Panc1 (cell line): ENCODE results near the gene ABCG1. TPM values are rescaled to one million over a fixed set of nuclear protein-coding genes. Genes with fewer than 3 reads are reported as not detected.

Experiments
- ATAC-seq: fragments of 200-7000 bp; cut with Tn5 transposase; 2 replicates; pipeline ENCODE4 v1.9.1; 2020; ENCODE audit warnings: mild to moderate bottlenecking, moderate library complexity
- BruUV-seq: library from RNA; stranded (reverse); fragments of 400-500 nt; replicated peaks from 2 replicates; lab custom pipeline; 2021; lab: Mats Ljungman, UMichigan
- CTCF ChIA-PET: fragments of 300-600 bp; sonication (Branson Sonifier 250); formaldehyde crosslinking; loops from one replicate; lab custom pipeline; 2022; ENCODE audit warnings: antibody characterized with exemption; lab: Charles Lee
- POLR2A ChIA-PET: fragments of 300-600 bp; sonication (Branson Sonifier 250); formaldehyde crosslinking; loops from one replicate; lab custom pipeline; 2022; ENCODE audit warnings: antibody characterized with exemption; lab: Charles Lee
- DNase-seq: peaks from one replicate; pipeline ENCODE4 v3.0.0-alpha.2; 2010; ENCODE audit warnings: low read depth, low spot score
- H3K27ac ChIP-seq: 2 replicates; pipeline ENCODE4 v1.5.1; 2011; ENCODE audit warnings: mild to moderate bottlenecking, low read length, inconsistent platforms
- H3K27me3 ChIP-seq: fragments of 200-500 bp; sonication (Bioruptor generic); 2 replicates; pipeline ENCODE4 v1.6.0; 2014; ENCODE audit warnings: low read length, inconsistent platforms; ENCODE audit not compliant: control insufficient read depth, insufficient read depth
- H3K36me3 ChIP-seq: fragments of 200-500 bp; sonication (Bioruptor generic); 2 replicates; pipeline ENCODE4 v1.5.1; 2014; ENCODE audit warnings: inconsistent platforms, mild to moderate bottlenecking, low read length, moderate library complexity; ENCODE audit not compliant: control insufficient read depth, insufficient read depth
- H3K4me1 ChIP-seq: 2 replicates; pipeline ENCODE4 v1.5.1; 2011; ENCODE audit warnings: inconsistent platforms, mild to moderate bottlenecking, low read length, moderate library complexity; ENCODE audit not compliant: control insufficient read depth, insufficient read depth
- H3K4me3 ChIP-seq, 2 experiments: 2 replicates each; pipeline ENCODE4 v1.5.1; 2011 to 2012; ENCODE audit warnings: low read depth in 2 of 2, low read length in 2 of 2, mild to moderate bottlenecking in 2 of 2, inconsistent platforms in 1 of 2, moderate library complexity in 1 of 2
- H3K9me3 ChIP-seq: fragments of 200-500 bp; sonication (Bioruptor generic); 2 replicates; pipeline ENCODE4 v1.5.1; 2014; ENCODE audit warnings: low read depth, mild to moderate bottlenecking, inconsistent platforms, low read length, moderate library complexity; ENCODE audit not compliant: control insufficient read depth, insufficient read depth
- POLR2AphosphoS5 ChIP-seq: IDR thresholded peaks from 2 replicates; pipeline ENCODE4 v1.6.1; 2012; ENCODE audit warnings: mild to moderate bottlenecking, low read depth, low read length, moderate library complexity
- REST ChIP-seq, 2 experiments: IDR thresholded peaks; 2 replicates each; pipeline ENCODE4 v1.6.1; 2011 to 2012; ENCODE audit warnings: low read depth in 2 of 2, control low read depth in 1 of 2, low read length in 1 of 2, mild to moderate bottlenecking in 1 of 2, moderate library complexity in 1 of 2; ENCODE audit not compliant: insufficient read depth in 1 of 2
- SIN3A ChIP-seq: IDR thresholded peaks from 2 replicates; pipeline ENCODE4 v1.6.1; 2012; ENCODE audit warnings: low read depth, mild to moderate bottlenecking, low read length, moderate library complexity, borderline replicate concordance; ENCODE audit not compliant: insufficient read depth
- TCF7L2 ChIP-seq: IDR thresholded peaks from 2 replicates; pipeline ENCODE4 v1.6.1; 2011; ENCODE audit warnings: mild to moderate bottlenecking, low read depth, low read length, inconsistent platforms
- in situ Hi-C: cut with HindIII; loops from 2 replicates; pipeline ENCODE4 v1.10.0; 2016; ENCODE audit warnings: low sequenced_read_pairs, low pct_unique_long_range_greater_than_20kb
- intact Hi-C: fragments of 100-400 bp; cut with micrococcal nuclease; formaldehyde crosslinking; loops from one replicate; pipeline ENCODE4 v1.10.0; 2022; ENCODE audit not compliant: unreplicated experiment
- total RNA-seq: library from RNA; stranded (reverse); gene quantifications from one replicate; pipeline ENCODE4 v1.2.1, GENCODE V29; 2021; ENCODE audit not compliant: unreplicated experiment
- TF ChIP-seq, protein P1 (sequence below): fragments of 450-650 bp; IDR thresholded peaks from 2 replicates; pipeline ENCODE4 v1.5.1; 2017; ENCODE audit warnings: mild to moderate bottlenecking

ABCG1 gene
- total RNA-seq, 1 experiment from 2014 or later, result 0.80 TPM

GRCh38 chr21:42271065-42271464 lies 52.1 kb downstream of the ABCG1 start:
- no peak overlapping the region for H3K27ac ChIP-seq
- peaks cover under 1% of the 10 kb centered on the region for H3K4me1 ChIP-seq
- no peak for ATAC-seq
- no peaks in the 10 kb centered on the region for H3K27me3 ChIP-seq
- H3K4me3 ChIP-seq, result no peak overlapping the region
- H3K36me3 ChIP-seq, result no peaks in the 10 kb centered on the region
- no peaks in the 10 kb centered on the region for H3K9me3 ChIP-seq
- no peak for TF ChIP-seq SIN3A
- intact Hi-C loops (no loop called here), in situ Hi-C loops (no loop called here)
- ChIA-PET CTCF (no interaction called here), POLR2A (no interaction called here)
- no peak for DNase-seq
- no TSS peak for BruUV-seq

DNA sequence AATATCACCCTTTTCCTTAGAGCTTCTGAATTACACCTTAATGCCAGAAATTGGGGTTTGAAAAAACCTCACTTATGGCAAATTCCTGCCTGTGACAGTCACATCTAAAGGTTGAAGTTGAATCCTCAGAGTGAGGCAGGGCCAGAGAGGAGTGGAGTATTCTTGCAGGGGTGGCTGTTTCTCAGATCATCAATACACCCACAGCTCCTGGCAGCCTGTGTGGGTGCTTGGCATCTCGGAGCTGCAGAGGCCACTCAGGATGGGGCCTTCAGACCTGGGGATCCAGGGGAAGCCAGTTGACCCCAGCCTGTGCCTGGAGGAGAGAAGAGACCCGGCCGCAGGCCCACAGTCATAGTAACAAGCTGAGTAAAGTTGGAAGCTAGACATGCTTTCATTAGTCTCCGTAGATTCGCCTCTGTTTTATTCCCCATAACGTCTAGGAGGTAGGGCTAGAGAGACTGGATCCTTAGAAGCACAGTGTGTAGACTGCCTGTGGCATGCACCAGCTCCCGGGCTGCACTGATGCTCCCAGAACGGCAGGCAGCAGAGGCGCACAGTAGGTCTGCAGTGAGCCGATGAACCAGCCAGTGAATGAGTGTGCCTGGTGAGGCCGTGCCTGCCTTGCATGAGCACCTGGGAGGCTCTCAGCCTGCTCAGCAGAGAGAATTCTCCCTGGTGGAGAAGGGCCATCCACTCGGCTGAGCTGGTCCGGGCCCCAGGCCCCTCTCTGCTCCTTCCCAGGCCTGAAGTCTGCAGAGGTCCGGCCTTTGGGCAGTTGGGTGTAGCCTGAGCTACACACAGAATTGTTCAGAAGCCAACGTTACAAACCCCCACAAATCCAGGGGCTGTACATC lies 53.4 kb downstream of the ABCG1 start:
- CTCF ChIA-PET, result no interaction called here
- ATAC-seq (no peak), DNase-seq (no peak)
- TF ChIP-seq POLR2AphosphoS5, result no peak
- in situ Hi-C loops, result no loop called here
- no peaks in the 10 kb centered on the region for H3K9me3 ChIP-seq
- no TSS peak for BruUV-seq
- intact Hi-C loops, result no loop called here
- no peak overlapping the region for H3K4me3 ChIP-seq
- peaks cover 7% of the 10 kb centered on the region for H3K4me1 ChIP-seq
- H3K27ac ChIP-seq, result no peak overlapping the region
- POLR2A ChIA-PET, result no interaction called here
- no peaks in the 10 kb centered on the region for H3K27me3 ChIP-seq
- H3K36me3 ChIP-seq, result no peaks in the 10 kb centered on the region

DNA sequence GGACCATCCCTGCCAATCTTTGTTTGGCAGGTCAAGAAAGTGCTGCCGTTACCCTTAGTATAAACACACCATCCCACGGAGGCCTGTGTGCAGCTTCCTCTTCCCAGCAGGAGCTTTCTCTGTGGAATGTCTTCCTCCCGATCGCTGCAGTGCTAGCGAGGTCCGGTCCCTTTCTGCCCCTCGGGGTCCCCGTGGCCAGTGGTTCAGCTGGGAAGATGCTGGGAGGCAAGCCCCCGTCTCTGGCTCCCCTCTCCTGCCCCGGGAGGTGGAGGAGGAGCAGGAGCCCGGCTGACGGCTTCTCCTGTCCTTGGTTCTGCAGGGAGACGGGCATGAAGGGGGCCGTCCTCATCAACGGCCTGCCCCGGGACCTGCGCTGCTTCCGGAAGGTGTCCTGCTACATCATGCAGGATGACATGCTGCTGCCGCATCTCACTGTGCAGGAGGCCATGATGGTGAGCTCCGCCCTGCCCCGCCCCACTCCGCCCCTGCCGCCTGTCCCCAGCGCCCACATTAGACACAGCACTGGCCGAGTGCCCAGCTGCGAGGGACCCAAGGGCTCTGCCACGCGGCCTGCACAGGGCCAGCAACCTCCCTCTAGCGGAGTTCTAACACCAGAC lies 54.2 kb downstream of the ABCG1 start:
- TF ChIP-seq REST (IDR thresholded peaks at IDR 0.05; ENCODE audit: insufficient read depth in 1 of 2, low read depth in 2 of 2, low read length in 1 of 2), result no peak
- TF ChIP-seq TCF7L2, result no peak
- TF ChIP-seq, protein P1, sequence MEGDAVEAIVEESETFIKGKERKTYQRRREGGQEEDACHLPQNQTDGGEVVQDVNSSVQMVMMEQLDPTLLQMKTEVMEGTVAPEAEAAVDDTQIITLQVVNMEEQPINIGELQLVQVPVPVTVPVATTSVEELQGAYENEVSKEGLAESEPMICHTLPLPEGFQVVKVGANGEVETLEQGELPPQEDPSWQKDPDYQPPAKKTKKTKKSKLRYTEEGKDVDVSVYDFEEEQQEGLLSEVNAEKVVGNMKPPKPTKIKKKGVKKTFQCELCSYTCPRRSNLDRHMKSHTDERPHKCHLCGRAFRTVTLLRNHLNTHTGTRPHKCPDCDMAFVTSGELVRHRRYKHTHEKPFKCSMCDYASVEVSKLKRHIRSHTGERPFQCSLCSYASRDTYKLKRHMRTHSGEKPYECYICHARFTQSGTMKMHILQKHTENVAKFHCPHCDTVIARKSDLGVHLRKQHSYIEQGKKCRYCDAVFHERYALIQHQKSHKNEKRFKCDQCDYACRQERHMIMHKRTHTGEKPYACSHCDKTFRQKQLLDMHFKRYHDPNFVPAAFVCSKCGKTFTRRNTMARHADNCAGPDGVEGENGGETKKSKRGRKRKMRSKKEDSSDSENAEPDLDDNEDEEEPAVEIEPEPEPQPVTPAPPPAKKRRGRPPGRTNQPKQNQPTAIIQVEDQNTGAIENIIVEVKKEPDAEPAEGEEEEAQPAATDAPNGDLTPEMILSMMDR, result no peak
- TF ChIP-seq SIN3A, result no peak
- TF ChIP-seq POLR2AphosphoS5, result no peak
- no peak overlapping the region for H3K27ac ChIP-seq
- H3K4me3 ChIP-seq, result no peak overlapping the region
- H3K4me1 ChIP-seq, result peaks cover 7% of the 10 kb centered on the region
- ChIA-PET POLR2A (no interaction called here), CTCF (interaction anchor here (1.0 kb wide), 1 partner anchor 109 kb away, joined by 3 read pairs; no protein-coding TSS in a partner anchor)
- DNase-seq, result no peak
- no TSS peak for BruUV-seq
- intact Hi-C loops, result no loop called here
- H3K27me3 ChIP-seq, result no peaks in the 10 kb centered on the region
- H3K9me3 ChIP-seq, result no peaks in the 10 kb centered on the region
- ATAC-seq, result no peak
- no peaks in the 10 kb centered on the region for H3K36me3 ChIP-seq
- in situ Hi-C loops, result no loop called here
